ENCODE measurements around the gene HS3ST5.
"Not testable (repeated sequence)": the region's sequence is repeated elsewhere in the genome, so short reads cannot be mapped to it uniquely, and the experiment has no call there.

HS3ST5 gene

DNA sequence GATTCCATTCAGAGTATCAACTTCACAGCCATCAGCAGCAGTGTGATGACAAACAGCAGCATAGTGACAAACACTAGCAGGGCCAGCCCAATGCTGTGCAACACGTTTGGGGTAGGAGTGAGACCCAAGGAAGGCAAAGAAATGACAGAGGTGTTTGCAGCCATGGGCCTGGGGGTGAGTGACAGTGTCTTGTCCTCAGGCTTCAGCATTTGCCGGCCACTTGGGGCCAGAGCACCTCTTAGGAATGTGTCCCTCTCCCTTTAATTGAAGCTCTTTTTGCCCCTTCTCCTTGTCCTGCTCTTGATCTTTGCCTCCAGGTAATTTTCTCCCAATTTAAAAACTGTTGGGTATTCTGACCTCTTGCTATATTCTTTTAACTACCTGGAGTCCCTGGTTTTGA, 84.4 kb downstream of the HS3ST5 start:
- Histone ChIP-seq H3K36me3 (ENCODE audit: control insufficient read depth in 5 of 5, insufficient read depth in 5 of 5, low read length in 5 of 5) (no peaks in the 10 kb centered on the region), H3K4me3 (ENCODE audit: low read depth in 1 of 5, low read length in 5 of 5) (no peak overlapping the region), H3K9me3 (ENCODE audit: control insufficient read depth in 5 of 5, low read length in 5 of 5) (peaks cover 0 to 2% (median 0%) of the 10 kb centered on the region in 5 donors), H3K27me3 (ENCODE audit: control insufficient read depth in 5 of 5, insufficient read depth in 4 of 5, low read length in 5 of 5) (no peaks in the 10 kb centered on the region), H3K4me1 (ENCODE audit: control insufficient read depth in 5 of 5, insufficient read depth in 5 of 5, low read length in 5 of 5) (no peaks in the 10 kb centered on the region), H3K27ac (ENCODE audit: low read depth, low read length) (no peak overlapping the region), H3K9ac (ENCODE audit: low read length in 5 of 5) (no peak overlapping the region)

GRCh38 chr6:114253431-114253830, 89.4 kb downstream of the HS3ST5 start:
- Histone ChIP-seq H3K4me1 (ENCODE audit: control insufficient read depth in 5 of 5, insufficient read depth in 5 of 5, low read length in 5 of 5) (no peaks in the 10 kb centered on the region), H3K9ac (ENCODE audit: low read length in 5 of 5) (no peak overlapping the region), H3K27ac (ENCODE audit: low read depth, low read length) (no peak overlapping the region), H3K27me3 (ENCODE audit: control insufficient read depth in 5 of 5, insufficient read depth in 4 of 5, low read length in 5 of 5) (no peaks in the 10 kb centered on the region), H3K4me3 (ENCODE audit: low read depth in 1 of 5, low read length in 5 of 5) (no peak overlapping the region), H3K9me3 (ENCODE audit: control insufficient read depth in 5 of 5, low read length in 5 of 5) (peaks cover 0 to 2% (median 0%) of the 10 kb centered on the region in 5 donors), H3K36me3 (ENCODE audit: control insufficient read depth in 5 of 5, insufficient read depth in 5 of 5, low read length in 5 of 5) (no peaks in the 10 kb centered on the region)

DNA sequence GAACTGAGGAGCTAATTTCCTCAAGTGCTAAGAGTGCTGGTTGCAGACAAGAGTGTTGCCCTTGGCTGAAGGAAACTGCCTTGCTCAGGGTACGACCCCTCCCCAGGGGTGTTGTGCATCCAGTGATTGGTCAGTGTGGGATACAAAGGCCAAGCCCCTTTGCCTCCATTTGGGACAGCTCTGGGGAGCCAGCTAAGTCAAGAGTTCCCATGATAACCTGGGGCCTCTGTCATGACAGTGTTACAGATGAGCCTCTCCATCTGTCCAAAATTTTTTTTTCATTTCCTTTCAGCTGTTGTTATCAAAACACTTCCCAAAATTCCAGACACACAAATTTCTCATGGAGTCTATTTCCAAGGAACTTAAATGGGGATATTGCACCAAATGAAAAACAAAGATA, 93.3 kb downstream of the HS3ST5 start:
- no peaks in the 10 kb centered on the region for H3K27me3 ChIP-seq (ENCODE audit: control insufficient read depth in 5 of 5, insufficient read depth in 4 of 5, low read length in 5 of 5)
- no peaks in the 10 kb centered on the region for H3K4me1 ChIP-seq (ENCODE audit: control insufficient read depth in 5 of 5, insufficient read depth in 5 of 5, low read length in 5 of 5)
- H3K36me3 ChIP-seq (ENCODE audit: control insufficient read depth in 5 of 5, insufficient read depth in 5 of 5, low read length in 5 of 5): no peaks in the 10 kb centered on the region
- H3K9me3 ChIP-seq (ENCODE audit: control insufficient read depth in 5 of 5, low read length in 5 of 5): no peaks in the 10 kb centered on the region
- no peak overlapping the region for H3K9ac ChIP-seq (ENCODE audit: low read length in 5 of 5)
- no peak overlapping the region for H3K27ac ChIP-seq (ENCODE audit: low read depth, low read length)
- H3K4me3 ChIP-seq (ENCODE audit: low read depth in 1 of 5, low read length in 5 of 5): no peak overlapping the region

- H3K4me3 ChIP-seq (ENCODE audit: low read depth in 1 of 5, low read length in 5 of 5): no peak overlapping the region
- no peaks in the 10 kb centered on the region for H3K36me3 ChIP-seq (ENCODE audit: control insufficient read depth in 5 of 5, insufficient read depth in 5 of 5, low read length in 5 of 5)
- no peak overlapping the region for H3K27ac ChIP-seq (ENCODE audit: low read depth, low read length)
- no peak overlapping the region for H3K9ac ChIP-seq (ENCODE audit: low read length in 5 of 5)
- no peaks in the 10 kb centered on the region for H3K4me1 ChIP-seq (ENCODE audit: control insufficient read depth in 5 of 5, insufficient read depth in 5 of 5, low read length in 5 of 5)
- H3K9me3 ChIP-seq (ENCODE audit: control insufficient read depth in 5 of 5, low read length in 5 of 5): no peaks in the 10 kb centered on the region
- no peaks in the 10 kb centered on the region for H3K27me3 ChIP-seq (ENCODE audit: control insufficient read depth in 5 of 5, insufficient read depth in 4 of 5, low read length in 5 of 5)
These were observed 95.7 kb downstream of the HS3ST5 start for GRCh38 chr6:114247101-114247500.

GRCh38 chr6:114240796-114241195, 102.0 kb downstream of the HS3ST5 start:
- no peak overlapping the region for H3K4me3 ChIP-seq (ENCODE audit: low read depth in 1 of 5, low read length in 5 of 5)
- no peaks in the 10 kb centered on the region for H3K9me3 ChIP-seq (ENCODE audit: control insufficient read depth in 5 of 5, low read length in 5 of 5)
- no peaks in the 10 kb centered on the region for H3K4me1 ChIP-seq (ENCODE audit: control insufficient read depth in 5 of 5, insufficient read depth in 5 of 5, low read length in 5 of 5)
- H3K9ac ChIP-seq (ENCODE audit: low read length in 5 of 5): no peak overlapping the region
- no peaks in the 10 kb centered on the region for H3K36me3 ChIP-seq (ENCODE audit: control insufficient read depth in 5 of 5, insufficient read depth in 5 of 5, low read length in 5 of 5)
- no peaks in the 10 kb centered on the region for H3K27me3 ChIP-seq (ENCODE audit: control insufficient read depth in 5 of 5, insufficient read depth in 4 of 5, low read length in 5 of 5)
- H3K27ac ChIP-seq (ENCODE audit: low read depth, low read length): no peak overlapping the region

- Histone ChIP-seq H3K4me3 (ENCODE audit: low read depth in 1 of 5, low read length in 5 of 5) (no peak overlapping the region), H3K27ac (ENCODE audit: low read depth, low read length) (no peak overlapping the region), H3K9ac (ENCODE audit: low read length in 5 of 5) (no peak overlapping the region), H3K9me3 (ENCODE audit: control insufficient read depth in 5 of 5, low read length in 5 of 5) (no peaks in the 10 kb centered on the region), H3K4me1 (ENCODE audit: control insufficient read depth in 5 of 5, insufficient read depth in 5 of 5, low read length in 5 of 5) (no peaks in the 10 kb centered on the region), H3K27me3 (ENCODE audit: control insufficient read depth in 5 of 5, insufficient read depth in 4 of 5, low read length in 5 of 5) (no peaks in the 10 kb centered on the region), H3K36me3 (ENCODE audit: control insufficient read depth in 5 of 5, insufficient read depth in 5 of 5, low read length in 5 of 5) (no peaks in the 10 kb centered on the region)
These were observed 114.1 kb downstream of the HS3ST5 start for GRCh38 chr6:114228675-114229074.

GRCh38 chr6:114227944-114228468, 114.8 kb downstream of the HS3ST5 start:
- Histone ChIP-seq H3K9ac (ENCODE audit: low read length in 5 of 5) (no peak overlapping the region), H3K36me3 (ENCODE audit: control insufficient read depth in 5 of 5, insufficient read depth in 5 of 5, low read length in 5 of 5) (no peaks in the 10 kb centered on the region), H3K4me3 (ENCODE audit: low read depth in 1 of 5, low read length in 5 of 5) (no peak overlapping the region), H3K27me3 (ENCODE audit: control insufficient read depth in 5 of 5, insufficient read depth in 4 of 5, low read length in 5 of 5) (no peaks in the 10 kb centered on the region), H3K9me3 (ENCODE audit: control insufficient read depth in 5 of 5, low read length in 5 of 5) (no peaks in the 10 kb centered on the region), H3K4me1 (ENCODE audit: control insufficient read depth in 5 of 5, insufficient read depth in 5 of 5, low read length in 5 of 5) (no peaks in the 10 kb centered on the region), H3K27ac (ENCODE audit: low read depth, low read length) (no peak overlapping the region)

DNA sequence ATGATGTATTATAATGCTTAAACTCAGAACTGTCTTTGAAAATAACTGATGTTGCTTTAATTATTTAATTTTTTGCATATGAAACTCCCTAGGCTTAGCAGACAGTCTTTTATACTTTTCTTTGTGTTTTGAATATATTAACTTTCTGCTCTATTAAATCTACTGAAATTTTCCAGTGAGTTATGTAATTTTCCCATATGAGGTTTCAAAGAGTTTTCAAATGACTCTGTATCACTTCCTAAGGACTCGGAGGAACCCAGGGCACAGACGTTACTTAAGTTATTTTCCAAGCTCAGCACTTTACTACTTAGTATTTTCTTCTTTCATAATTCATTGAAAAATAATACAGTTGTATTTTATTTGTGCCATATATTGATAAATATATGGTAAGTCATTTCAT, 122.6 kb downstream of the HS3ST5 start:
- no peak overlapping the region for H3K27ac ChIP-seq (ENCODE audit: low read depth, low read length)
- peaks cover 0 to 2% (median 0%) of the 10 kb centered on the region in 5 donors for H3K9me3 ChIP-seq (ENCODE audit: control insufficient read depth in 5 of 5, low read length in 5 of 5)

GRCh38 chr6:114218437-114219340, 124.1 kb downstream of the HS3ST5 start:
- no peaks in the 10 kb centered on the region for H3K27me3 ChIP-seq (ENCODE audit: control insufficient read depth in 5 of 5, insufficient read depth in 4 of 5, low read length in 5 of 5)
- H3K4me1 ChIP-seq (ENCODE audit: control insufficient read depth in 5 of 5, insufficient read depth in 5 of 5, low read length in 5 of 5): no peaks in the 10 kb centered on the region
- H3K9me3 ChIP-seq (ENCODE audit: control insufficient read depth in 5 of 5, low read length in 5 of 5): peaks cover 0 to 2% (median 0%) of the 10 kb centered on the region in 5 donors
- no peak overlapping the region for H3K4me3 ChIP-seq (ENCODE audit: low read depth in 1 of 5, low read length in 5 of 5)
- no peak overlapping the region for H3K27ac ChIP-seq (ENCODE audit: low read depth, low read length)
- no peak overlapping the region for H3K9ac ChIP-seq (ENCODE audit: low read length in 5 of 5)
- H3K36me3 ChIP-seq (ENCODE audit: control insufficient read depth in 5 of 5, insufficient read depth in 5 of 5, low read length in 5 of 5): no peaks in the 10 kb centered on the region

More for the DNA sequence above, 122.6 kb downstream of the HS3ST5 start:
- no peaks in the 10 kb centered on the region for H3K4me1 ChIP-seq (ENCODE audit: control insufficient read depth in 5 of 5, insufficient read depth in 5 of 5, low read length in 5 of 5)
- H3K4me3 ChIP-seq (ENCODE audit: low read depth in 1 of 5, low read length in 5 of 5): no peak overlapping the region
- no peak overlapping the region for H3K9ac ChIP-seq (ENCODE audit: low read length in 5 of 5)
- no peaks in the 10 kb centered on the region for H3K36me3 ChIP-seq (ENCODE audit: control insufficient read depth in 5 of 5, insufficient read depth in 5 of 5, low read length in 5 of 5)
- no peaks in the 10 kb centered on the region for H3K27me3 ChIP-seq (ENCODE audit: control insufficient read depth in 5 of 5, insufficient read depth in 4 of 5, low read length in 5 of 5)

DNA sequence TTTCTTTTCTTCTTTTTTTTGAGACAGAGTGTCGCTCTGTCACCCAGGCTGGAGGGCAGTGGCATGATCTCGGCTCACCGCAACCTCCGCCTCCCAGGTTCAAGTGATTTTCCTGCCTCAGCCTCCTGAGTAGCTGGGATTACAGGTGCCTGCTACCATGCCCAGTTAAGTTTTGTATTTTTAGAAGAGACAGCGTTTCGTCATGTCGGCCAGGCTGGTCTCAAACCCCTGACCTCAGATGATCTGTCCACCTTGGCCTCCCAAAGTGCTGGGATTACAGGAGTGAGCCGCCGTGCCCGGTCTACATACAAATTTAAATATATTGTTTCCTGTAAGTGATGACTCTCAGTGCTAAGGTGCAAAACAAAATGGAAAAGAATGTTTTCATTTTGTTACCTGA, 124.8 kb downstream of the HS3ST5 start:
- H3K9me3 ChIP-seq (ENCODE audit: control insufficient read depth in 5 of 5, low read length in 5 of 5); H3K36me3 ChIP-seq (ENCODE audit: control insufficient read depth in 5 of 5, insufficient read depth in 5 of 5, low read length in 5 of 5); H3K4me3 ChIP-seq (ENCODE audit: low read depth in 1 of 5, low read length in 5 of 5); H3K27me3 ChIP-seq (ENCODE audit: control insufficient read depth in 5 of 5, insufficient read depth in 4 of 5, low read length in 5 of 5); H3K4me1 ChIP-seq (ENCODE audit: control insufficient read depth in 5 of 5, insufficient read depth in 5 of 5, low read length in 5 of 5); H3K27ac ChIP-seq (ENCODE audit: low read depth, low read length); H3K9ac ChIP-seq (ENCODE audit: low read length in 5 of 5): not testable (repeated sequence)
